Stromal cell of bone marrow (primary cell): ENCODE measurements around the gene JAG2.
A peak's percentile ranks its signal among the peaks of the same experiment; 100 is the strongest.

ENCODE experiments used
- DNase-seq: peaks from one replicate; pipeline ENCODE4 v3.0.0-alpha.2; 2012; ENCODE audit warnings: low read depth

The JAG2 gene

DNA sequence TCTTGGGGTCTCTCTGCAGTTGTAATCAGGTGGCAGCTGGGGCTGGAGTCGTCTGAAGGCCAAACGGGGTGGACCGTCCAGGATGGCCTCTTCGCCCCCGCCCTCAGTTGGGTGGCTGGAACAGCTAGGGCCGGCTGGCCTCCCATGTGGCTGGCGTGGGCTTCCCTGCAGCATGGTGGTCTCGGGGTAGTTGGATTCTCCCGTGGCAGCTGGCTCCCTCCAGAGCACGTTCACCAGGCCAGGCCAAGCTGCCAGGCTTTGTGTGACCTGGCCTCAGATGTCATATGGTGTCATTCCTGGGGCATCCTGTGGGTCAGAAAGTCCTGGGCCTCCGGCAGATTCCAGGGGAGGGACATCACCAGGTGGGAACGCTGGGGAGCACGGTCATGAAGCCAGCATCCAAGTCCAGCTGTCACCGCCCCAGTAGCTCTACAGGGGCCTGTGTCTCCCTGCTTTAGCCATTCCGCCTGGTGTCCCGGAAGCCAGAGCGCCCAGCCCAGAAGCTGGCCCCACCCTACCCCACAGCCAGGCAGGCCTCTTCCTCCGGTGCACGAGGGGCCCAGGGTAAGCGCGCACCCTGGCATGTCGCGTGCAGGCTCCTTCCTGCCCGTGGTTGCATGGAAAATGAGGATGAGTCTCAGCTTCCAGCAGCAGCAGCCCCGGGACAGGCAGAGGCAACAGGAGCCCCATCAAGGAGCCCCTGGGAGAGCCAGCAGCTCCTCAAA, 13.9 kb upstream of the JAG2 start:
- DNase-seq, result no peak

DNA sequence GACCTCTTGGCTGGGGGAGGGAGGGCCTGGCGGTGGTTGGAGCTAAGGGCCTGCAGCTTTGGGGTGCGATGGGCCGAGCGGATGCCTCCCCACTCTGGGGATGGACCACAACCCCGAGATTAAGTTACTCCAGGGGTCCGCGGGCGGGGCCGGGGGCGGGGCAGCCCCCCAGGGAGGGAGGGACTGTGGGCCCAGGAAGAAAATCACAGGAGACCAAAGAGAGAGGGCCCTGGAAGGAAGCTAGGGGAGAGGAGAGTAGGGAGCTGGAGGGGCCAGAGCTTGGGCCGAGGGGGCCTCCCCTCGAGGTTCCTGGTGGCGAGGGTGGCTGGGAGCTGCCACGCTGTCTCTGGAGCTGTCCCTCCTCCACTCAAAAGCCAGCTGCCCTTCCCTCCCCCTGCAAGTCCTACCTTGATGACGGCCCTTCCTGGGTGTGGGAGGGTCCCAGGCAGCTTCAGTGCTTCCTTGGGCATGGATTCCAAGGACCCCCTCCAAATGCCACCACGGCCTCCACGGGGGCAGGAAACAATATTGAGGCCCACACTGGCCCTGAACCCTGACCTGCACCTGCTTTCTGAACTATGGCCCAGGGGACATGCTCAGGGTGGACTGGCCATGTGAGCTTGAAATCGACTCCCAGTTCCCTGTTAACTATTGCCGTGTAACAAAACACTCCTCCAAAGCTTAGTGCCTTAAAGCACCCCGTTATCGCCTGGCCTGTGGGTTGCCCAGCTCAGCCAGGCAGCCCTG, 13.1 kb upstream of the JAG2 start:
- DNase-seq, result no peak

DNA sequence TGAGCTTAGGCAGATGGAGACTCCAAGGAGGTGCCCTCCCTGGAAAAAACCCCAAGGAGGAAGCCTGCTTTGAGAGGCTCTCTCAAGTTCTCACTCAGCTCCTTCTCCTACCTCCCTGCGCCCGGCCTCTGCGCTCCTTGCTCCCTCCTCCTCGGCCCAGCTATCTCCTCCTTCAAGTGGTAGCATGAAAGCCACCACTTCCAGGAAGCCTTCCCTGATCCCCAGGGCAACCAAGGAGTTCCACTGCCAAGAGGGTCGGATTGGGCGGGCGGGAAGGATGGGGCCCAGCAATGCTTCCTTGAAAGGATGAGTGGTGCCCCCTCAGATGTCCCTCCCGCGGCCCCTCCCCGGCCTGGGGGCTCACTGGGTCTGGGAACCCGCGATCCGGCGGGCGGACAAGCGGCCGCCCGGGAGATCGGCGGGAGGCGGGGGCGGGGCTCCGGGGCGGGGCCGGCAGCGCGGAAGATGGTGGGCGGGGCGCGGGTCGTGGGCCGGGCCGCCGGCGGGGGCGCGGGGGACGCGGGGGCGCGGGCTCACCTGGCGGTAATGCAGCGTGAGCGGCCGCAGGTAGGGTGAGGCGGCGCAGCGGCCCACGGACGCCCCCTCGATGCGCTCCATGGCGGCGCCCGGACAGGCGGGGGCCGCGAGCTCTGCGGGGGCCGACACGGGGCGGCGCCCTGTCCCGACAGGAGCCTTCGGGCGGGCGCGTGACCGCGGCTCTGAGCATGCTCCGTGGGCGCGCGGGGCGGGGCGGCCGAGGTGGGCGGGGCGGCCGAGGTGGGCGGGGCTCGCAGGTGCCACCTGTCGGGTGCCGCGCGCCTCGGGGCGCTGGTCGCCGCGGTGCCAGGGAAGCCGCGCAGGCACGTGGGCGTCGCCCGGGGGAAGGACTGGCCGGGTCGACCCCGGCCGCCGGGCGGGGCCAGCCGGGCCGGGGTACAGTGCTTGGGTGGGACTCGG, 12.3 kb upstream of the JAG2 start, which contains the start of gene NUDT14:
Gene NUDT14 (minus strand): TSS at position 721 of the 957 bp plus-strand sequence. CDS start 103 bp downstream, at position 618.
- peak; percentile 17 for DNase-seq

DNA sequence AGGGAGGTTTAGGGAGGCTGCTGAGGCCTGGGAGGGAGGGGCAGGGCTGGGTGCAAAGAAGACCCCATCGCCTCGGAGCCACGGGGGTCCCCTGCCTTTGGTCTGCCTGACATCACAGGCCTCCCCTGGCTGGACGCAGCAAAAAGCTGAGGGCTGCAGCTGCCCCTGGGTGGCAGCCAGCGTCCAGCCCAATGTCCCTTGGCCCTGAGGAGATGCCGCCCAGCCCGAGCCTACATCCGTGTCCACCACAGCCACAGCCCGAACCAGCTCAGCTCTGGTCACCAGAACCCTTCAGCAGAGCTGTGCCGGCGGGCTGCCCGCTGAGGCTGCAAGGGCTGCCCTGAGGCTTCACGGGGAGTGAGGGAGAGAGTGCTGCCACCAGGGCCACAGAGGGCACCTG, 10.6 kb upstream of the JAG2 start:
- no peak for DNase-seq

DNA sequence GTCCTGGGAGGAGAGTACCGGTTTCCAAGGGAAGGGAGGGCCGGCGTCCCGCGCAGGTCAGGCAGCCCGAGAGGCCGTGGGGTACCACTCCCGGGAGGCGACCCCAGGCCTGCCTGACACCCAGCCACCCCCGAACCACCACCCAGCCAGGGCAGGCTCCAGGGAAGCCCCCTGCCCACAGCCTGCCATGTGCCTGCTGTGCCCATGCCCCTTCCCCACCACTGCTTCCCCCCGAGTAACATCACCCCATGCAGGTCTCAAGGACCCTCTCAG, 10.2 kb upstream of the JAG2 start:
- no peak for DNase-seq

DNA sequence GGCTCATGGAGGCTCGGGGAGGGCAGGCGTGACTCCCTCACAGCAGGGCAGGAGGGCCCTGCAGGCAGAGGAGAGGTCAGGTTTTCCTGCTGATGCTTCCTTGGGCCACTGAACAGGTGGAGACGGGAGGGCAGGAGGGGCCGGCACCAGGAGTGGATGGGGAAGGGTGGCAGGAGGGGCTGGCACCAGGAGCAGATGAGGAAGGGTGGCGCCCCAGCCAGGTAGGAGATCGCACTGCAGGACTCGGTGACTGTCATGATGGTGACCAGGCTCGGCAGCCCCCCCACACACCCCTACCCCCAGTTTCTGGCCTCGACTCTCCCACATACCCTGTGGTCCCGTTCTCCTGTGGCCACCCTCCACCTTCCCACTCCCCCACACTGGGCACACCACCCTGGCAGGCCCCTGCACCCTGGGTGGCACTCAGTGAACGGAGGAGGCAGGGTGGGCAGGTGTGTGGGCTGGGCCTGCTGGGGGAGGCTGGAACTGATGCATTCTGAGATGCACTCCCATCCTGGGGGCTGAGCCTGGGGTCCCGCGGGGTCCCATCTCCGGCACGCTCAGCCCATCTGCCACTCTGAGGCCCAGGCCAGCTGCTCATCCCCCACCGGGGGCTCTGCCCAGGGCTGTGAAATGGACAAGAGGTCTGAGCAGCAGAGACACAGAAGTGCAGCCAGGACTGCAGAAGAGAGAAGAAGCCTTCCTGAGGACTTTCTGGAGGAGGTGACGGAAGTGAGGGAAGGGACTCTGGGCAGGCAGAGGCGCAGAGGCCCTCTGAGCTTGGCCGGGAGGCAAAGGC, 9.7 kb upstream of the JAG2 start:
- DNase-seq, result no peak

DNA sequence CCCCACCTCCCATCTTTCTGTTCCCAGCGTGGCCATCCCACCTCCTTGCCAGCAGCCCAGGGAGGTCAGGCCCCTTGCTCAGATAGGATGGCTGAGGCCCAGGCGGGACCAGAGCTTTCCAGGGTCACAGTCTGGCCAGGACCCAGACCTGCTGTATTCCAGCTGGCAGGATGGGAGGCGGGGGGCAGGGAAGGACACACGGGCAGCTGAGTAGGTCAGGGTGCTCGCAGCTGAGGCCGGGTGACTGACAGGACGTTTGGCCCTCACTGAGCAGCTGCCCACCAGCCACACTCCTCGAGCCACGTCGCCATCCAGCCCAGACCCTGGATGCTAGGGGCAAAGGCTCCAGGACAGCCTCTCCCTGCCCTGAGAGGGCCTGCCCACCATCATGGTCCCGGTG, 8.5 kb upstream of the JAG2 start:
- DNase-seq, result no peak

DNA sequence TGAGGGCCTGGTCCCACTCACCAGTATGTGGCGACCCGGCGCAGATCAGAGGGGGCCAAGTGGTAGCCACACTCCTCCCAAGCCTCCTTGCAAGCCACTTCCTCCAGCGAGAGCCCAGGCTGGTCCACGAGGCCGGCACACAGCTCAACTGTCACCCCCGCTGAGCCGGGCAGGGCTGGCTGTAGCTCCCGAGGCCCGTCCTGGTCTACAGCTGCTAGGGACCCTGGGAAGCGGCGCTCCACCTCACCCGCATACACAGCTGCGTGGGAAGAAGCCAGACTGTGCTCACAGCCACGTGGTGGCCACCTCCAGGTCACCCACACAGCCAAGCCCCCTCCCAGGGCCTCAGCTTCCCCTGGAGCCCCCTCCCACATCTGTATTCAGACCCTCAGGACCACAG, 7.9 kb upstream of the JAG2 start:
- no peak for DNase-seq

DNA sequence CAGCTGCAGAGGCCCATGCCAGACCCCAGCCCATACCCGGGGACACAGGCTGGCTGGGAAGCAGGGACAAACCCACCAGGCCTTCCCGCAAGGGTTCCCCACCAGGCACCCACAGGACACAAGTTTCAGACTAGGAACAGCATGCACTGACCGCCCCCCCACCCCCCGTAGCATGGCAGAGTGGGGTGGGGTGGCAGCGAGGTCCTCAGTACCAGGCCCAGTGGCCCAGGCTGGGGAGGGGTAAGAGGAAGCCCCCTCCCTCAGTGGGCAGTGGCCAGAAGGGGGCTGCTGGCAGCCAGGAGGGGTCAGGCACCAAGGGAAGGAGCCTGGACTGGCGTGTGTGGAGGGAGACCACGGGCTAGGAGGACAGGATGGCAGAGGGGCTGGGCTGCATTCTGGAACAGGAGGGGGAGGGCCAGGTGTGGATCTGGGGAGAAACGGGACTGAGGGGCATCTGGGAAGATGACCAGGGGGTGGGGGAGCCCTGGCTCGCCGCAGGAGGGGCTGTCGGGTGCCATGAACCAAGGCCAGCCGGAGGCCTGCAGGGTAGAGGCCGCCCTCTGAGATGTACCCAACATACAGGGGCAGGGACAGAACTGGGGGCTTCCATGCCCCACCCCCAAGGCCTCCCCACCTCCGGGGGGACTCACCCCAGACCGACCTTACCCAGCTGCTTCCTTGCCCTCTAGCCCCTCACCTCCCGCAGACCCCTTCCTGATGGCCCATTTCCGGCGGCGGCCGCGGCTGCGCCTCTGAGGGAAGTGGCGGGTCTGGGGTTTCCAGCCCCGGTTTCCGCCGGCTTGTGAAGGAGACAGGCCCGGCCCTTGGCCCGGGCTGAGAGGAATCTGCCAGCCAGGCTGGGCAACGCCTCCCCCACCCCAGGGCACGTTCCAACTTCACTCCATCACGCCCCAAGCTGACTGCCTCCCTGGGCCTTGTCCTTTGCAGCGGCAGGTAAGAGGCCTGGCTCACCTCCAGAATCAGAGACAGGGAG, 5.6 kb upstream of the JAG2 start:
- DNase-seq, result no peak

DNA sequence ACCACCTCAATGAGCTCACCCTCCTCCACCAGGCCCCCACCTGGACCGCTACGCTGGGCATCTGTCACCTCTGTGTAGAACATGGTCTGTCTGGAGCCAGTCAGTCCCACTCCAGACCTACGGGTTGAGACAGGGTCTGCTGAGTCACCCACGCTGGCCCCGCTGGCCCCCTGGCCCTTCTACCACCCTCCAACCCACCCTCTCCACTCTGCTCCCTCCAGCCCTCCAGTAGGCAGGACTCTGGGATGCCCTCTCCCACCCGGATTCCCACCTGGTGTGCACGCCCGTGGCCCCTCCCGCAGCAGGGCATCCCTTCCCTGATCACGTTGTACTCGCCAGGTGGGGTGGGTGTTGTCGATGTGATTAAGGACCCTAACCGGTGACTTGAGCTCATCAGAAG, 4.6 kb upstream of the JAG2 start:
- DNase-seq, result no peak

DNA sequence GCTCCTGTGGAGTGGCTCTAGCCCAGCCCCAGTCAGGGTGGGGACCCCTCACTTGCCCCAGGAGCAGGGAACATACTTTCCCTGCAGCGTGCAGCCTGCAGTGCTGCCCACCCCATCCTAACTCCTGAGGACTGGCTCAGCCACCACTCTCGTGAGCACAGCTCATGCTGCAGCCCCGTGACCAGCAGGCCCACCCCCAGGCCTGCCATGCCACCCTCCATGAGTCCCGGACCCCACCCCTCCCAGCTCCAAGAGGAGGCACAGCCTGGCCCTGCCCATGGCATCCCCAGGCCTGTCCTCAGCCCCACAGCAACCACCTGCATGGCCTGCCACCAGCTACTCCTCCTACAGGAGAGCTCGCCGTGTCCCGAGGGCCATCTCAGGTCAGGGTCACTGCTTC, 3.9 kb upstream of the JAG2 start:
- no peak for DNase-seq

DNA sequence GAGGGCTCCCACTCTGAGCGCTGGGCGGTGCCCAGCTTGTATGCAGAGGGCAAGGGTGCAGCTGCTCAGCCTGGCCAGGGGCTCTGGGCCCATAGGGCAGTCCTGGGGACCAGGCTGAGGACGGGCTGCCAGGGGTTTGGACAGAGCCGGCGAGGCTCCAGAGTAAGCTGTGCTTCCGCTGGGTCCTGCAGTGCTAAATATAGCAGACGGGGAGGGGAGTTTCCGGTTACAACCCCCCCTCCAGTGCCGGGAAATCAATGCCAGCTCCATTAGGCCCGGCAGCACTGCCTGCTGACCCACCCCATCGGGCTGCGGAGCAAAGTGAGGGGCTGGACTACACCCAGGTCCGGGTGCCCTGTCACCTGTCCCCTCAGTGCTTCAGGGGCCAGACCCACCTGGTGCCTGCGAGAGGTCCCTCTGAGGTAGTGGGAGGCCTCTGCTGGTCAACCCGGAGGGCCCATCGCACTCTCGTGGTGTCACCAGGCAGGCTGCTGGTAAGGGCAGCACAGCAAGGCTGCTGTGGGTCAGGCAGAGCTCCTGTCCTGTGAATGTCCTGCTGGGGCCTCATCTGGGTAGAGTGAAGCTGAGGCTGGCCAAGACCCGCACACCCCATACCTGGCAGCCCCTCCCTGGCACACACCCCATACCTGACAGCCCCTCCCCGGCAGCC, 2.6 kb upstream of the JAG2 start:
- no peak for DNase-seq

DNA sequence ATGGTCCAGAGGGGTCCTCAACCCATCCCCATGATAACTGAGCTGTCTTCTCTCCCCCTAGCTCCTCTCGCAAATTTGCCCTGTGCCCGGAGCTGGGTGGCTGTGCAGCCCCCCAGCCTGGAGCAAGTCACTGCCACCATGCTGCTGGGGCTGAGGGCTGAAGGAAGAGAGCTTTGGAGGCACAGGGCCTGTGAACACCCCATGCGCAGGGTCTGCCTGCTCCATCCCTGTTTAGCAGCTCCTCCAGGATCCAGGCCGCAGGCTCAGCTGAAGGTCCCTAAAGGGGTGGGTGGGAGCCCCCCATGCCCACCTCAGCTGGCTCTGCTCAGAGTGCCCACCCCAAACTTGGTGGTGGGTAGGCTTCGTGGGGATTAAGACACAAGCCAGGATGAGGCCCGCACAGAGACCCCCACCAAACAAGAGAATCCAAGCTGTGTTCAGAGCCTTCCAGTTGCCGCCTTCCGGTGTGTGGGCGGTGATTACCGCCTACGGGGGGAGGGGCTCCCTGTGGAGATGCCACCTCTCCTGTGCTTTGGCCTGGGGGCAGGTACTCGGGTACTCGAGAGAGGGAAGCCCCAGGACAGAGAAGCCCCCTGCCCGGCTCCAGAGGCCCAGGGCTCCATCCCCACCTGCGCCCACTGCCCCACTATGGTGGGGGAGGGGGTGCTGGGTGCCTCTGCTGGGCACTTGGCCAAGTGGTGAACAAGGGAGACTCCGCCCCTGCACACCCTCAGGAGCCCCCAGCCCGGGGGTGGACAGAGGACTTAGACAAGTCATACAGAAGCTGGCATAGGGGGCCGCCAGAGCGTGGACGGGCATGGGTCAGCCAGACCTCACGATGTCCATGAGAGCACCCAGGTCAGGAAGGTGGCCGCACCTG, 1.4 kb upstream of the JAG2 start:
- DNase-seq, result no peak

DNA sequence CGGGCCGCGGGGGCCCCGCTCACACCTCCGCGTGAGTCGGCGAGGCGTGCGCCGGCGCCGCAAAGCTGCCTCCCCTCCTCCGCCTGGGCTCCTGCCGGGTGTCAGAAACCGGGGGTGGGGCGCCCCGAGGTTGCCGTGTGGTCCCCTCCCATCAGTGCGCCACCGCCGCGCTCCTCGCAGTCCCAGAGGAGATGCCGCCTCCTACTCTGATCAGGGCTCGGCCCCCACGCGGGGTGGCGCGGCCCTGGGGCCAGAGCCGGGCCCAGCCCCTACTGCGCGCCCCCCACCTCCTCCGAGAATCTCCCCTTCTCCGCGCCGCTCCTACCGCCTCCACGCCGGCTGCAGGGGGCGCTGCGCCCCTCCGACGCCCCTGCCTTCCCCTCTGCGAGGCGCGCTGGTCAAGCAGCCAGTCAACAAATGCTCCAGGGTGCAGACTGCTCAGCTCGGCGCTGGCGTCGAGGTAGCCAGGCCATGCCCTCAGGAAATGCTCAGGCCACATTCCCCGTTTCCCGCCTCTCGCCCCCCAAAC, 467 bp upstream of the JAG2 start:
- no peak for DNase-seq

DNA sequence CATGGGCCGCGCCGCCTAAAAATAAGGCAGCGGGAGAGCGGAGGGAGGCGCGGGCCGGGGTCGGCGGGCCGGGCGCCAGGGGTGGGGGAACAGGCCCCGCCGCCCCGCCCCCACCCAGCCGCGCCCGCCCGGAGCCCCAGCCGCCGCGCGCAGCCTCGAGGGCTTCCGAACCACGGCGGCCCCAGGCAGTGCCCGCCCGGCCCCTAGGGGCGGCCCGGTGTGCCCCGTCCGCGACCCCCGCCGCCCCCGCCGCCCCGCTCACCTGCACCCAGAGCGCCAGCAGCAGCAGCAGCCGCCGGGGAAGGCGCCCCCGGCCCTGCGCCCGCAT, 519 bp downstream of the JAG2 start:
- DNase-seq, result no peak

DNA sequence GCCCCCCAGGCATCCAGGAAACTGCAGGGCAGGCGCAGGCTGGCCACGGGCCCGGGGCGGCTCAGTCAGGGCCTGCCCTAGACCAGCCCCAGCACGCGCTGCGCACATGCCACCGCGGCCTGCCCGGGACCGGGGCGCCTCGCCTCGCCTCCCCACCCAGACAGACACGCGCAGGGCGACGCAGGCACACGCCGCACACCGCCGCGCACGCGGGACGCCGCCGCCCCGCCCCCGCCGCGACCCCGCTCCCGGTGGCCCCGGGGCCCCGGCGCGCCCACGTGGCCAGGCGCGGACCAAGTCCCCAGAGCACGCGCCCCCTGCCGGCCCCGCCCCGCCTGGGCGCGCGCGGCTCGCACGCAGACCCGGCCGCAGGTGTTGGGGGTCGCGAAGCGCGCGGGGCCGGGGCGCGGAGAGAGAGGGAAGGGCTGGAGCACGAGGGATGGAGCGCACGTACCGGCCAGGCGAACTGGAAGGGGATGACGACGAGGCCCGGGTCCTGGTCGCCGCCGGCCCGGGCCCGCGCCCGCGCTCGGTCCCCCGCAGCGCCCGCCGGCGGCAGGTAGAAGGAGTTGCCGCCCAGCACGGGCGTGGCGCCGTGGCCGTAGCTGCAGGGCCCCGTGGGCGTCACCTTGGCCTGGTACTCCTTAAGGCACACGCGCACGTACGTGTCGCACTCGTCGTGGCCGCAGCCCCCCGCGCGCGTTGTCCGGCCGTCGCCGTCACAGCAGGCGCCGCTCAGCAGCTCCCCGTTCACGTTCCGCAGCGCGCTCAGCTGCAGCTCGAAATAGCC, 1.1 kb downstream of the JAG2 start:
- DNase-seq, result no peak

DNA sequence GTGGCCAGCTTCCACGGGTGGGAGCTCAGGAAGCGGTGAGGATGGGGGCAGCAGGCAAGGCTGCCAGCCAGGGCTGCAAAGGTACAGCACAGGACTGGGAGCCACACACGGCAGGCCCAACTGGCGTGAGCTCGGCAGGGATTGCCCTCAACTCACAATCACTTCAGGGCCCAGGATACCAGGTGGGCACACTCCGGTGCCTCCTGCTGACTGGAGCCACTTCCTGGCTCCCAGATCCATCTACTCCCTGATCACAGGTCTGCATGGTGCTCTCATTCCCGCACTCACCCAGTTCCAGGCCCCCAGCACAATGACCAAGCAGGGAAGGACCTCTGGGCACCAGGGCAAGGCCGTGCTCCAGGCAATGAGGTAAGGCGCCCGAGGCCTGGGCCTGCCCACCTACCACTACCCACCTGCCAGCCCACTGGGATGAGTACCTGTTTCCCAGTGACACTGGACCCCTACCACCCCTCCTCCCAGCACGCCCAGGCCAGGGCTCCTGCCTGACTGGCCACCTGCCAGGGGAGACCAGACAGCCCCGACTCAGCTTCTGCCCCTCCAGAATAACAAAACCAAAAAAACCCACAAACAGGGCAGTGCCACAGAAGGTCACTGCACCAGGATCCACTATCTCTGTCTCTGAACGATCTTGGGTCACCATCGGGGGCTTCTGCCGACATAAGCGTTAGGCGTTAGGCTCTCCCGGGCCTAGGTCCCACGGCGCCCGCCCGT, 1.8 kb downstream of the JAG2 start:
- DNase-seq, result no peak
